CD14-positive monocyte (primary cell): ENCODE measurements around the gene CEP85L. TPM values are rescaled to one million over a fixed set of nuclear protein-coding genes. Genes with fewer than 3 reads are reported as not detected.

Experiments used
- DNase-seq, 3 donors: peaks; one replicate each; pipeline ENCODE4 v3.0.0-alpha.2; 2011 to 2022
- H2AFZ ChIP-seq: 2 replicates; pipeline ENCODE4 v1.6.0; 2012; ENCODE audit warnings: mild to moderate bottlenecking, low read depth, low read length, inconsistent platforms; ENCODE audit not compliant: insufficient read depth, poor library complexity, severe bottlenecking
- H3K27ac ChIP-seq, 2 donors: 1 replicate in 1 of 2; 2 replicates in 1 of 2; pipeline ENCODE4 v1.5.1; 2012 to 2013; ENCODE audit warnings: low read length in 2 of 2, control low read depth in 1 of 2, inconsistent platforms in 1 of 2, low read depth in 1 of 2, mild to moderate bottlenecking in 1 of 2
- H3K27me3 ChIP-seq, 2 donors: one replicate each; pipeline versions ENCODE4 v1.6.0 to v1.6.1; 2011 to 2013; ENCODE audit warnings: low read length in 2 of 2; ENCODE audit not compliant: control insufficient read depth in 2 of 2, insufficient read depth in 2 of 2
- H3K36me3 ChIP-seq, 2 donors: replicated peaks in 1 of 2; 1 replicate in 1 of 2; 2 replicates in 1 of 2; pipeline versions ENCODE4 v1.5.1 to v1.6.1; 2012 to 2013; ENCODE audit warnings: low read length in 2 of 2, control low read depth in 1 of 2, inconsistent platforms in 1 of 2, mild to moderate bottlenecking in 1 of 2; ENCODE audit not compliant: insufficient read depth in 2 of 2, control insufficient read depth in 1 of 2
- H3K4me1 ChIP-seq, 2 donors: 1 replicate in 1 of 2; 2 replicates in 1 of 2; pipeline versions ENCODE4 v1.5.1 to v1.6.1; 2012 to 2013; ENCODE audit warnings: low read length in 2 of 2, control low read depth in 1 of 2, inconsistent platforms in 1 of 2, mild to moderate bottlenecking in 1 of 2, moderate library complexity in 1 of 2; ENCODE audit not compliant: insufficient read depth in 2 of 2, control insufficient read depth in 1 of 2
- H3K4me2 ChIP-seq: replicated peaks from 2 replicates; pipeline ENCODE3; 2012; ENCODE audit warnings: low read length, moderate library complexity, mild to moderate bottlenecking; ENCODE audit not compliant: poor library complexity, severe bottlenecking; ENCODE audit errors: extremely low read depth
- H3K4me3 ChIP-seq, 3 experiments: fragments of 200-600 bp in 1 of 3; sonication (generic) in 1 of 3; replicated peaks in 1 of 3; 1 replicate in 2 of 3; 2 replicates in 1 of 3; pipeline ENCODE4 v1.5.1; 2011 to 2013; ENCODE audit warnings: low read length in 3 of 3, mild to moderate bottlenecking in 3 of 3, control low read depth in 2 of 3, low read depth in 2 of 3, inconsistent platforms in 1 of 3, moderate library complexity in 1 of 3
- H3K79me2 ChIP-seq: 2 replicates; pipeline ENCODE4 v1.6.0; 2012; ENCODE audit warnings: mild to moderate bottlenecking, control low read depth, inconsistent platforms, low read length, moderate library complexity; ENCODE audit not compliant: insufficient read depth
- H3K9ac ChIP-seq: 2 replicates; pipeline ENCODE4 v1.6.0; 2017; ENCODE audit warnings: low read length, mild to moderate bottlenecking; ENCODE audit not compliant: insufficient read depth, poor library complexity, severe bottlenecking
- H3K9me3 ChIP-seq, 2 donors: replicated peaks in 1 of 2; 1 replicate in 1 of 2; 2 replicates in 1 of 2; pipeline versions ENCODE4 v1.5.1 to v1.6.1; 2012 to 2013; ENCODE audit warnings: low read length in 2 of 2, control low read depth in 1 of 2; ENCODE audit not compliant: control insufficient read depth in 1 of 2, insufficient read depth in 1 of 2
- H4K20me1 ChIP-seq: 2 replicates; pipeline ENCODE4 v1.6.0; 2012; ENCODE audit warnings: mild to moderate bottlenecking, low read length, control low read depth, moderate library complexity; ENCODE audit not compliant: insufficient read depth
- H3K27ac Mint-ChIP-seq, 7 donors: one replicate each; pipeline ENCODE4 v1.8.0; 2020; ENCODE audit warnings: mild to moderate bottlenecking in 7 of 7, mixed read lengths in 7 of 7, moderate library complexity in 6 of 7, inconsistent platforms in 2 of 7
- H3K27me3 Mint-ChIP-seq, 3 donors: one replicate each; pipeline ENCODE4 v1.8.0; 2021 to 2022; ENCODE audit warnings: low read depth in 3 of 3, mild to moderate bottlenecking in 3 of 3, mixed read lengths in 3 of 3, moderate library complexity in 3 of 3, inconsistent platforms in 1 of 3
- H3K36me3 Mint-ChIP-seq, 2 donors: one replicate each; pipeline ENCODE4 v1.8.0; 2020; ENCODE audit warnings: mixed read lengths in 2 of 2, inconsistent platforms in 1 of 2, mild to moderate bottlenecking in 1 of 2
- H3K4me1 Mint-ChIP-seq: one replicate; pipeline ENCODE4 v1.8.0; 2020; ENCODE audit warnings: mild to moderate bottlenecking, mixed read lengths
- H3K4me3 Mint-ChIP-seq, 2 donors: one replicate each; pipeline ENCODE4 v1.8.0; 2020; ENCODE audit warnings: mild to moderate bottlenecking in 2 of 2, mixed read lengths in 2 of 2, moderate library complexity in 1 of 2
- H3K9me3 Mint-ChIP-seq, 7 donors: one replicate each; pipeline ENCODE4 v1.8.0; 2020 to 2022; ENCODE audit warnings: mixed read lengths in 7 of 7, mild to moderate bottlenecking in 6 of 7, moderate library complexity in 6 of 7, inconsistent platforms in 2 of 7
- CTCF ChIP-seq: fragments of 200-600 bp; IDR thresholded peaks from one replicate; pipeline ENCODE4 v1.8.0; 2022; ENCODE audit warnings: antibody characterized with exemption, mild to moderate bottlenecking
- WGBS: methylation state at CpG from one replicate; pipeline ENCODE4 v1.1.5; 2013; ENCODE audit warnings: missing lambda C conversion rate; ENCODE audit not compliant: insufficient coverage; 5-methylcytosine and 5-hydroxymethylcytosine counted together
- intact Hi-C, 2 donors: fragments of 100-400 bp; cut with micrococcal nuclease; formaldehyde crosslinking; loops; one replicate each; pipeline versions ENCODE4 v1.15.0 to v1.15.1; 2023
- polyA plus RNA-seq, 3 donors: library from polyadenylated mRNA; depleted of rRNA in 1 of 3; unstranded in 2 of 3; stranded (reverse) in 1 of 3; fragments of 300-500 nt in 2 of 3; fragments of >200 nt in 1 of 3; fragmentation: Illumina TruSeq in 2 of 3; gene quantifications; 1 replicate in 2 of 3; 2 replicates in 1 of 3; pipeline ENCODE4 v1.2.3, GENCODE V29; 2012 to 2021

Gene CEP85L
- polyA plus RNA-seq, 3 donors = 14.9 to 38.3 (median 19.6) TPM

GRCh38 chr6:118571121-118571520 is 80.3 kb downstream of the CEP85L start:
- Histone ChIP-seq H3K4me3 (no peak overlapping the region), H3K4me2 (no peak overlapping the region), H3K27me3 (no peaks in the 10 kb centered on the region), H3K4me1 (no peaks in the 10 kb centered on the region), H2AFZ (no peak overlapping the region), H3K27ac (no peak overlapping the region), H4K20me1 (peaks cover 75% of the 10 kb centered on the region), H3K36me3 (peaks cover 4 to 27% of the 10 kb centered on the region in 2 donors), H3K9me3 (peaks cover 20 to 29% of the 10 kb centered on the region in 2 donors), H3K79me2 (peaks cover 17% of the 10 kb centered on the region), H3K9ac (no peak overlapping the region)
- Mint-ChIP-seq H3K9me3 (peaks cover 21 to 28% (median 24%) of the 10 kb centered on the region in 7 donors), H3K27me3 (peaks cover 0 to 2% (median 0%) of the 10 kb centered on the region in 3 donors), H3K36me3 (peaks cover 22 to 23% of the 10 kb centered on the region in 2 donors), H3K4me3 (no peak overlapping the region), H3K4me1 (no peaks in the 10 kb centered on the region), H3K27ac (no peak overlapping the region)
- DNase-seq = no peak
- intact Hi-C loops = loop anchor here in 1 of 2 donors (10.0 kb wide), 1 partner anchor 596 kb away; no protein-coding TSS in a partner anchor
- WGBS = no CpG with 5 or more reads among the region's 2 CpGs
- no peak for TF ChIP-seq CTCF

GRCh38 chr6:118569498-118569897 is 81.9 kb downstream of the CEP85L start:
- Mint-ChIP-seq H3K27ac (no peak overlapping the region), H3K9me3 (peaks cover 7 to 12% (median 8%) of the 10 kb centered on the region in 7 donors), H3K27me3 (no peaks in the 10 kb centered on the region), H3K4me1 (peaks cover 3% of the 10 kb centered on the region), H3K36me3 (peaks cover 18% of the 10 kb centered on the region in 2 donors), H3K4me3 (no peak overlapping the region)
- Histone ChIP-seq H2AFZ (no peak overlapping the region), H4K20me1 (peaks cover 83% of the 10 kb centered on the region), H3K4me1 (no peaks in the 10 kb centered on the region), H3K9ac (no peak overlapping the region), H3K79me2 (peaks cover 10% of the 10 kb centered on the region), H3K4me2 (no peak overlapping the region), H3K27me3 (no peaks in the 10 kb centered on the region), H3K27ac (no peak overlapping the region), H3K9me3 (peaks cover 7 to 13% of the 10 kb centered on the region in 2 donors), H3K36me3 (peaks cover 7 to 29% of the 10 kb centered on the region in 2 donors), H3K4me3 (no peak overlapping the region)
- WGBS = no CpG with 5 or more reads among the region's 1 CpG
- intact Hi-C loops = no loop called here
- TF ChIP-seq CTCF = no peak
- DNase-seq = no peak
